Effector memory CD8-positive, alpha-beta T cell (primary cell): ENCODE measurements around the gene APIP.

ENCODE experiments used
- ATAC-seq: fragments of 150-1000 bp; cut with Tn5 transposase; replicated peaks from 2 replicates; pipeline ENCODE4 v1.10.0; 2021; ENCODE audit warnings: mild to moderate bottlenecking, moderate library complexity
- DNase-seq, 3 experiments: peaks; one replicate each; pipeline ENCODE4 v3.0.0; 2021
- H3K27ac Mint-ChIP-seq, 2 donors: one replicate each; pipeline ENCODE4 v1.8.0; 2022; ENCODE audit warnings: mild to moderate bottlenecking in 2 of 2, mixed read lengths in 2 of 2, moderate library complexity in 2 of 2
- H3K27me3 Mint-ChIP-seq, 2 donors: one replicate each; pipeline ENCODE4 v1.8.0; 2022; ENCODE audit warnings: mixed read lengths in 2 of 2
- H3K36me3 Mint-ChIP-seq: one replicate; pipeline ENCODE4 v1.8.0; 2022; ENCODE audit warnings: mild to moderate bottlenecking, moderate library complexity, mixed read lengths; ENCODE audit not compliant: insufficient read depth
- H3K4me1 Mint-ChIP-seq, 2 donors: one replicate each; pipeline ENCODE4 v1.8.0; 2022; ENCODE audit warnings: low read depth in 2 of 2, mixed read lengths in 2 of 2
- H3K4me3 Mint-ChIP-seq, 2 donors: one replicate each; pipeline ENCODE4 v1.8.0; 2022; ENCODE audit warnings: mild to moderate bottlenecking in 2 of 2, mixed read lengths in 2 of 2, moderate library complexity in 2 of 2
- H3K9me3 Mint-ChIP-seq, 2 donors: one replicate each; pipeline ENCODE4 v1.8.0; 2022; ENCODE audit warnings: mixed read lengths in 2 of 2
- total RNA-seq, 9 experiments: gene quantifications; one replicate each; lab custom pipeline; 2026; lab: John Stamatoyannopoulos, UW

The APIP gene
- total RNA-seq: 7.4 to 33.0 (median 24.4) reads per million in 9 experiments

DNA sequence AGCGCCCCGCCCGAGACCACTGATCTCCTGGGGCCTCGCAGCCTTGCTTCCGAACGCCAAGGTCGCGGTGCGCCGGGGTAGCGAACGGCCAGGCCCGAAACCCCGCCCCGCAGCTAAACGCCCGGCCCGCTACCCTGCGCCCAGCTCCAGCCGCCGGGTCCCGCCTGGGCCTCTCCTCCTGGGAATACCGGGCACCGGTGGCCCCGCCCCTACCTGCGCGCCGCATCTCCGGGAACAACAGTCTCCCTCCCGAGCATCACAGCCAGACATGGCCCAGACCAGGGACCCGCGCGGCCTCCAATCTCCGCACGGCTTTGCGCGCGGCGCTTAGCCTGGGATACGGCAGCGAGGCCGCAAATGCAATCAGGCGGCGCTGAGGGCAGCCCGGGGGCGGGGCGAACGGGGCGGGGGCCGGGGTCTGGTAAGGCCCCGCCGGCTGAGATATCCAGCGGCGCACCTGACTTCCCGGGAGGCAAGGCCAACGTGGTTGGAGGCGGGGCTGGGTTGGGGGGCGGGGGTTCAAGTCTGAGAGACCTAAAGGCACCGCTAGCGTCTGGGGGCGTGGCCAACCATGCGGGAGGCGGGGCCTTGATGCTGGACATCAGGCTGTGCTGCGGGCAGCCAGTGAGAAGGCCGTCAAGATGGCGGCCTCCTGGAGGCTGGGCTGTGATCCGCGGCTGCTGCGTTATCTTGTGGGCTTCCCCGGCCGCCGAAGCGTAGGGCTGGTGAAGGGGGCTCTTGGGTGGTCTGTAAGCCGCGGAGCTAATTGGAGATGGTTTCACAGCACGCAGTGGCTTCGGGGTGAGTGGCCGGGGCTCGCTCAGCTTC is at the start of gene APIP, which contains the start of gene PDHX:
Gene APIP (minus strand): TSS at position 365 of the 828 bp plus-strand sequence. CDS start 95 bp downstream, at position 270.
Gene PDHX (plus strand): TSS at position 604 of the 828 bp plus-strand sequence. CDS start 38 bp downstream, at position 642.
- Mint-ChIP-seq H3K27ac (peak within 1 kb of the TSS; percentile 95 to 99), H3K4me1 (peaks cover 28 to 30% of the 10 kb centered on the region in 2 donors), H3K36me3 (peaks cover 7% of the 10 kb centered on the region), H3K27me3 (no peaks in the 10 kb centered on the region), H3K9me3 (no peaks in the 10 kb centered on the region), H3K4me3 (peak within 1 kb of the TSS; percentile 91 to 99)
- peak; percentile 82 to 87 (median 84) for DNase-seq
- peak; percentile 82 for ATAC-seq

GRCh38 chr11:34964610-34965331 is 48.6 kb upstream of the APIP start:
- no peaks in the 10 kb centered on the region for H3K4me1 Mint-ChIP-seq
- ATAC-seq (no peak), DNase-seq (no peak)
- H3K27me3 Mint-ChIP-seq: no peaks in the 10 kb centered on the region
- H3K4me3 Mint-ChIP-seq: no peak overlapping the region
- no peak overlapping the region for H3K27ac Mint-ChIP-seq
- H3K36me3 Mint-ChIP-seq: peaks cover 16% of the 10 kb centered on the region
- no peaks in the 10 kb centered on the region for H3K9me3 Mint-ChIP-seq

DNA sequence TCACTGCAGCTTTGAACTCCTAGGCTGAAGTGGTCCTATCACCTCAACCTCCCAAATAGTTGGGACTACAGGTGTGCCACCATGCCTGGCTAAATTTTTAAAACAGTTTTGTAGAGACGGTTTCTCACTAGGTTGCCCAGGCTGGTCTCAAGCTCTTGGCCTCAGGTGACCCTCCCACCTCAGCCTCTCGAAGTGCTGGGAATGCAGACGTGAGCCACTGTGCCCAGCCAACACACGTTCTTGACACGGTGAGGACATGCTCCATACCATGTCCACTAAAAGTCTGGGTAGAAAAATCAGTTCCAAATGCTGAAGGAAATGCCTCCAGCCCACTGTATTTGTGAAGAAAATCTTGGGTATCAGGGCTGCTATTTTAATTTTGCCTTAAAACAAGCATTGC is 47.2 kb upstream of the APIP start:
- Mint-ChIP-seq H3K36me3 (peaks cover 16% of the 10 kb centered on the region), H3K27ac (no peak overlapping the region), H3K9me3 (no peaks in the 10 kb centered on the region), H3K27me3 (no peaks in the 10 kb centered on the region), H3K4me3 (no peak overlapping the region), H3K4me1 (no peaks in the 10 kb centered on the region)
- no peak for DNase-seq
- ATAC-seq: no peak

- Mint-ChIP-seq H3K36me3 (peaks cover 8% of the 10 kb centered on the region), H3K4me3 (no peak overlapping the region), H3K27me3 (no peaks in the 10 kb centered on the region), H3K4me1 (no peaks in the 10 kb centered on the region), H3K27ac (peak overlapping the region in 1 of 2 donors; percentile 9), H3K9me3 (no peaks in the 10 kb centered on the region)
- DNase-seq: no peak
- no peak for ATAC-seq
Measured at GRCh38 chr11:34962034-34962433, 45.9 kb upstream of the APIP start.

GRCh38 chr11:34960277-34960676 is 44.1 kb upstream of the APIP start:
- Mint-ChIP-seq H3K36me3 (no peaks in the 10 kb centered on the region), H3K9me3 (no peaks in the 10 kb centered on the region), H3K4me3 (no peak overlapping the region), H3K4me1 (no peaks in the 10 kb centered on the region), H3K27me3 (no peaks in the 10 kb centered on the region), H3K27ac (no peak overlapping the region)
- ATAC-seq (no peak), DNase-seq (no peak)

DNA sequence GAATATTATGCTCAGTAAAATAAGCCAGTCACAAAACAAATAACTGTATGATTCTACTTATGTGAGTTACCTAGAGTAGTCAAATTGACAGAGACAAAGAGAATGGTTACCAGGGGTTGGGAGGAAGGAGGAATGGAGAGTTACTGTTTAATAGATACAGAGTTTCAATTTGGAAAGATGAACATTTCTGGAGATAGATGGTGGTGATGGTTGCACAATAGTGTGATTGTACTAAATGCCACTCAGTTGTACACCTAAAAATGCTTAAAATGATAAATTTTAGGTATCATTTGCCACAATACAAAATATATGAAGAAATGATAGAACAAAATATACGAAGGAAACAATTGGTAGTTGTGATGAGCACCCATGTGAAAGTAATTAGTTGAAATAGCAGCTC is 43.6 kb upstream of the APIP start:
- Mint-ChIP-seq H3K27me3 (no peaks in the 10 kb centered on the region), H3K4me3 (no peak overlapping the region), H3K36me3 (no peaks in the 10 kb centered on the region), H3K4me1 (no peaks in the 10 kb centered on the region), H3K9me3 (no peaks in the 10 kb centered on the region), H3K27ac (no peak overlapping the region)
- DNase-seq (no peak), ATAC-seq (no peak)

GRCh38 chr11:34957606-34958005 is 41.4 kb upstream of the APIP start:
- Mint-ChIP-seq H3K27me3 (no peaks in the 10 kb centered on the region), H3K9me3 (no peaks in the 10 kb centered on the region), H3K36me3 (no peaks in the 10 kb centered on the region), H3K4me3 (no peak overlapping the region), H3K4me1 (no peaks in the 10 kb centered on the region), H3K27ac (no peak overlapping the region)
- ATAC-seq: no peak
- no peak for DNase-seq

DNA sequence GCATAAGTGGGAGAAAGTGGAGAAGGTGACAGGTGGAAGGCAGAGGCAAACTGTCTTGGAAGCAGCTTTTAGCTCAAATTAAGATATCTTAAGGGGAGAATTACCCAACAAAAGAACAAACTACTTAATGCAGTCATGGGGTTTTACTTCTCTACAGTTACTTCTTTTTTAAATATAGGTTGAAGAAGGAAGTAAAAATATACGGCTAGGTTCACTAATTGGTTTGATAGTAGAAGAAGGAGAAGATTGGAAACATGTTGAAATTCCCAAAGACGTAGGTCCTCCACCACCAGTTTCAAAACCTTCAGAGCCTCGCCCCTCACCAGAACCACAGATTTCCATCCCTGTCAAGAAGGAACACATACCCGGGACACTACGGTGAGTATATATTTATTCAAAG is 41.0 kb upstream of the APIP start:
- DNase-seq: no peak
- no peak overlapping the region for H3K4me3 Mint-ChIP-seq
- H3K9me3 Mint-ChIP-seq: no peaks in the 10 kb centered on the region
- no peak for ATAC-seq
- H3K4me1 Mint-ChIP-seq: no peaks in the 10 kb centered on the region
- H3K36me3 Mint-ChIP-seq: no peaks in the 10 kb centered on the region
- H3K27me3 Mint-ChIP-seq: no peaks in the 10 kb centered on the region
- H3K27ac Mint-ChIP-seq: no peak overlapping the region

DNA sequence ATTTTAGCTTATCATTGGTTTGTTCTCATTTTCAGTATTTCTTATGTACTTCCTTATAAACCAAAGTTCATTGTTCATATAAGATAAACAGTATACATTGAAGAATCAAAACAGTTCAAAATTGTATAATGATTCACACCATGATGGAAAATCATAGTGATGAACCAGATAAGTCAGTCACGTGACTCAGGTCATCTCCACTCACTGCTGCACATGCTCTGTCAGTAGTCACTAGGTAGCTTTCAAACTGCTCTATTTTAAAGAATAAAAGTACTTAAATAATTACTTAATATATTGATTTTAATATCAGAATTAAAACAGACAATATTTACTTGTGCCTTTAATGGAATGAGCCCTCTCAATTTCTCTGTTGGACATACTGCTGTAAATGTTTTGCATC is 37.8 kb upstream of the APIP start:
- ATAC-seq (no peak), DNase-seq (no peak)
- Mint-ChIP-seq H3K4me3 (no peak overlapping the region), H3K4me1 (no peaks in the 10 kb centered on the region), H3K27ac (no peak overlapping the region), H3K27me3 (no peaks in the 10 kb centered on the region), H3K36me3 (no peaks in the 10 kb centered on the region), H3K9me3 (no peaks in the 10 kb centered on the region)

DNA sequence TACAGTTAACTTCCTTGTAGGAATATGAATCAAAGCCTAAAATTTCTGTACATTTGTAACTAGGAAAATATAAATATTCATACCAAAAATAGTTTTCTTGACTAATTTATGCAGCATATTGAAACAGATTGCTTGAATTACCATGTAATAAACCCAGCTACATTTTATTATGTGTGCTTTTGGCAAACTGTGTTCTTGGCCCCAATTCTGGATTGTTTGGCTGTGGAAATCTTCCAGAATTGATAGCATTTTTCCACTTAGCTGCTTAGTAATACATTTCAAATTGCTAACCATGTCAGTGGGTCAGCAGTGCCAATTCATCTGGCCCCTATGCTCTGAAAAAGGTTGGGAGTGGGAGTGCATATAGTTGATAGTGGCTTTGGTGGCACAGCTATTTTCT is 32.5 kb upstream of the APIP start:
- H3K4me1 Mint-ChIP-seq: peaks cover 0 to 4% of the 10 kb centered on the region in 2 donors
- H3K4me3 Mint-ChIP-seq: no peak overlapping the region
- ATAC-seq (no peak), DNase-seq (no peak)
- peaks cover 3% of the 10 kb centered on the region for H3K36me3 Mint-ChIP-seq
- no peaks in the 10 kb centered on the region for H3K27me3 Mint-ChIP-seq
- no peaks in the 10 kb centered on the region for H3K9me3 Mint-ChIP-seq
- H3K27ac Mint-ChIP-seq: no peak overlapping the region

DNA sequence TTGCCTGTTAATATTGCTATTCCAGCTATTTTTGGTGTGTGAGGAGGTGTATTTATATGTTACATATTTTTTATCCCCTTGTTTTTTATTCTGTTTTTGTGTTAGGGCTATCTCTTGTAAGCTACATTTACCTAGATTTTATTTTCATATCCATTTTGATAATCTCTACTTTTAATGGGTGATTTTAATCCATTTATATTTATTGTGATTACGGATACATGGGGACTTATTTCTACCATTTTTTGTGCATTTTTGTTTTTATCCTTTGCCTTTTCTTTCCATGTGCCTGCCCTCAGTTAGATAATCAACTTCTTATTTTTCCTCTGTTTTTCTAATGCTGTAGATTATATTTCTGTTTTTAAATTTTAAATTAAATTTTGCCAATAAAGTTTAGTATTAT is 28.5 kb upstream of the APIP start:
- no peak for DNase-seq
- peaks cover 0 to 13% of the 10 kb centered on the region in 2 donors for H3K4me1 Mint-ChIP-seq
- no peak for ATAC-seq

GRCh38 chr11:34941688-34942087 is 25.5 kb upstream of the APIP start:
- no peak overlapping the region for H3K27ac Mint-ChIP-seq
- no peaks in the 10 kb centered on the region for H3K9me3 Mint-ChIP-seq
- H3K4me3 Mint-ChIP-seq: no peak overlapping the region
- H3K27me3 Mint-ChIP-seq: no peaks in the 10 kb centered on the region
- DNase-seq (no peak), ATAC-seq (no peak)
- peaks cover 6 to 24% of the 10 kb centered on the region in 2 donors for H3K4me1 Mint-ChIP-seq
- no peaks in the 10 kb centered on the region for H3K36me3 Mint-ChIP-seq

More for the DNA sequence above, 28.5 kb upstream of the APIP start:
- Mint-ChIP-seq H3K27ac (no peak overlapping the region), H3K36me3 (peaks cover 3% of the 10 kb centered on the region), H3K9me3 (no peaks in the 10 kb centered on the region), H3K4me3 (no peak overlapping the region), H3K27me3 (no peaks in the 10 kb centered on the region)

DNA sequence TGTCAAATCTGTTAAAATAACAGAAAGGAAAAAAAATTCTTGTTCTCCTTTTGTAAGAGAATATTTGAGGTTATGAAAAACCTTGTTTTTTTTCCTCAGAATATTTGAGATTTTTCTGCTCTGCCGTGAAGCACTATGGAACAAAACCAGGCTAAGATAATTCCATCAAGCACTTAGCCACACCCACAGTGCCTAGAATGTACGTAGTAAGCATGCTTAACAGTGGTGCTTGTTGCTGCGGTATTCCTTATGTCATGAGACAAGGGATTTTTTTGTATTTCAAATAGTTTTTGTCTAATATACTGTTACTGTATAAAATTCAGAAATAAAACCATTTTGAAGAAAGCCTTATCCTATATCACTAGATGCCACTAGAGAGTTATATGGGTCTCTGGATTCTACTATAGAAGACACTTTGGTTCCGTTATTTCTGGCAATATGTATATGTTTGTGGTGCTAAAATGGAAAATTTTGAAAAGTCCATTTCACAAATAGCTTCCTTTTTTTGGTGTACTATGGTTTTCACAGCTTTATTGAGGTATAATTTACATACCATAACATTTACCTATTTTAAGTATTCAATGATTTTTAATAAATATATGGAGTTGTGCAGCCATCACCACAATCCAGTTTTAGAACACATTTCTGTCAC is 24.0 kb upstream of the APIP start:
- Mint-ChIP-seq H3K36me3 (no peaks in the 10 kb centered on the region), H3K4me3 (no peak overlapping the region), H3K27ac (no peak overlapping the region), H3K4me1 (peaks cover 16 to 33% of the 10 kb centered on the region in 2 donors), H3K9me3 (no peaks in the 10 kb centered on the region), H3K27me3 (no peaks in the 10 kb centered on the region)
- no peak for DNase-seq
- ATAC-seq: no peak
